ENCODE results near the gene ZNF428. TPM values are rescaled to one million over a fixed set of nuclear protein-coding genes. Genes with fewer than 3 reads are reported as not detected.

The ZNF428 gene
- total RNA-seq, 1 experiment from 2014 or later = 46.8 TPM

- DNase-seq (no peak), ATAC-seq (no peak)
- ChIA-PET CTCF (no interaction called here), POLR2A (ENCODE audit: unreplicated experiment) (no interaction called here)
- Histone ChIP-seq H3K27ac (ENCODE audit: low read length) (no peak overlapping the region), H3K27me3 (ENCODE audit: low read length) (no peaks in the 10 kb centered on the region), H3F3A (ENCODE audit: low read length, unreplicated experiment) (no peaks in the 10 kb centered on the region), H3K4me3 (ENCODE audit: low read length) (no peak overlapping the region), H2AFZ (ENCODE audit: low read length) (no peak overlapping the region), H3K36me3 (ENCODE audit: low read depth, low read length) (no peaks in the 10 kb centered on the region), H3K4me1 (ENCODE audit: insufficient read depth, low read length) (no peaks in the 10 kb centered on the region), H3K9me2 (replicated peaks; ENCODE audit: low read length) (no peaks in the 10 kb centered on the region), H3K79me2 (ENCODE audit: low read length) (no peaks in the 10 kb centered on the region), H3K9me3 (ENCODE audit: low read length) (no peaks in the 10 kb centered on the region), H3K9ac (ENCODE audit: low read length) (no peak overlapping the region), H4K20me1 (ENCODE audit: low read length) (no peaks in the 10 kb centered on the region), H3K4me2 (ENCODE audit: low read length) (no peak overlapping the region)
- intact Hi-C loops (cut with micrococcal nuclease) = no loop called here
- no TSS peak for BruUV-seq (replicated peaks)
- no peak for TF ChIP-seq CTCF (conservative IDR thresholded peaks at IDR 0.05; ENCODE audit: low read depth, low read length)
Observed at GRCh38 chr19:43607238-43608205, 11.9 kb downstream of the ZNF428 start.

DNA sequence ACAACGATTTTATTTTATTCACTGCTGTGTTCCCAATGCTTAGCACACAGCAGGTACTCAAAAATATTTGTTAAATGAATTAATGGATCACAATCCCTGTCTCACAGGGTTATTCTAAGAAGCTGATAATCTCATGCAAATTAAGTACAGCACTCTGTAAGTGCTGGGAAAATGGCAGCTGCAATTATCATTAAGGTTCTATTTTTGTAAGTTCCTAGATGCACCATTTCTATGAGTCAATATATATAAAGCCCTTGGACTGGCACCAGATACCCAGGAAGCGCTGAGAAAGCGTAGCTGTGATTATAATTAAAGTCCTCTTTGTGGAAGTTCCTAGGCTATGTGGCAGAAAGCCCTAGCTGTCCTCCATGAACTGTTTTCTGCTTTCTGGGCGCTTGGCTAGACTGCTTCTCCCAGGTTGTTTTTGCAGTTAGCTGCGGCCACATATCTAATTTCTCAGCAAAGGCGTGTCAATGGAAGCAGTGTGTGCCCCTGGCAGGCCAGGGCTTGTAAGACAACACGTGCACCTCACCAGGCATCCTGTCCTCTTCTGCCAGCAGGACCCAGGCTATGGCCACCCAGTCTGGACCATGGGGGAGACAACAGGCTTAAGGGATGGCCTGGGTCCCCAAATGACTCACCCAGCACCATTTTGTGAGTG, 12.7 kb downstream of the ZNF428 start:
- H3K27ac ChIP-seq (ENCODE audit: low read length) = no peak overlapping the region
- H3F3A ChIP-seq (ENCODE audit: low read length, unreplicated experiment) = no peaks in the 10 kb centered on the region
- TF ChIP-seq EZH2 (IDR thresholded peaks at IDR 0.05; ENCODE audit: low read length, unreplicated experiment) = no peak
- TF ChIP-seq CTCF (conservative IDR thresholded peaks at IDR 0.05; ENCODE audit: low read depth, low read length) = no peak
- TF ChIP-seq EZH2phosphoT487 (IDR thresholded peaks at IDR 0.05; ENCODE audit: borderline replicate concordance, low read length) = no peak
- H3K4me2 ChIP-seq (ENCODE audit: low read length) = no peak overlapping the region
- H3K27me3 ChIP-seq (ENCODE audit: low read length) = no peaks in the 10 kb centered on the region
- no peaks in the 10 kb centered on the region for H3K4me1 ChIP-seq (ENCODE audit: insufficient read depth, low read length)
- no peaks in the 10 kb centered on the region for H3K9me3 ChIP-seq (ENCODE audit: low read length)
- H3K36me3 ChIP-seq (ENCODE audit: low read depth, low read length) = no peaks in the 10 kb centered on the region
- ChIA-PET POLR2A (ENCODE audit: unreplicated experiment) (no interaction called here), CTCF (no interaction called here)
- BruUV-seq (replicated peaks) = no TSS peak
- intact Hi-C loops (cut with micrococcal nuclease) = no loop called here
- no peak overlapping the region for H2AFZ ChIP-seq (ENCODE audit: low read length)
- H3K4me3 ChIP-seq (ENCODE audit: low read length) = no peak overlapping the region
- no peaks in the 10 kb centered on the region for H3K79me2 ChIP-seq (ENCODE audit: low read length)
- no peak for DNase-seq
- no peaks in the 10 kb centered on the region for H3K9me2 ChIP-seq (replicated peaks; ENCODE audit: low read length)
- no peaks in the 10 kb centered on the region for H4K20me1 ChIP-seq (ENCODE audit: low read length)
- no peak overlapping the region for H3K9ac ChIP-seq (ENCODE audit: low read length)
- no peak for ATAC-seq
